Mammary epithelial cell (primary cell): ENCODE measurements around the gene JUNB.

Experiments
- CTCF ChIP-seq, 2 donors: IDR thresholded peaks in 1 of 2; conservative IDR thresholded peaks in 1 of 2; 2 replicates each; pipeline ENCODE4 v1.5.1; 2011 to 2012; ENCODE audit warnings: inconsistent platforms in 2 of 2, low read length in 2 of 2, mild to moderate bottlenecking in 2 of 2, control low read depth in 1 of 2, low read depth in 1 of 2; ENCODE audit not compliant: insufficient read depth in 1 of 2; ENCODE audit errors: extremely low read depth in 1 of 2
- EZH2 ChIP-seq: IDR thresholded peaks from 2 replicates; pipeline ENCODE4 v1.6.1; 2012; ENCODE audit warnings: low read length, inconsistent platforms, borderline replicate concordance

- no peak for TF ChIP-seq CTCF (conservative IDR thresholded peaks at IDR 0.05 in 1 of 2, IDR thresholded peaks at IDR 0.05 in 1 of 2; ENCODE audit: extremely low read depth in 1 of 2, insufficient read depth in 1 of 2, low read depth in 1 of 2, low read length in 2 of 2)
- TF ChIP-seq EZH2 = no peak
Measured at GRCh38 chr19:12779162-12779993, 11.9 kb upstream of the JUNB start.
